ENCODE measurements around the gene PAK4.
"Not testable (repeated sequence)": the region's sequence is repeated elsewhere in the genome, so short reads cannot be mapped to it uniquely, and the experiment has no call there.

The PAK4 gene

GRCh38 chr19:39208175-39208795, 82.7 kb downstream of the PAK4 start:
- no peak for ATAC-seq (ENCODE audit: low read depth)
- H3K36me3 ChIP-seq (ENCODE audit: low read depth) = no peaks in the 10 kb centered on the region
- no peak overlapping the region for H3K4me3 ChIP-seq (ENCODE audit: severe bottlenecking)
- no peaks in the 10 kb centered on the region for H3K4me1 ChIP-seq (ENCODE audit: insufficient read depth, poor library complexity, severe bottlenecking)
- no peak for DNase-seq (ENCODE audit: low spot score)
- TF ChIP-seq CTCF (IDR thresholded peaks at IDR 0.05; ENCODE audit: poor library complexity, severe bottlenecking) = no peak
- no peak overlapping the region for H3K27ac ChIP-seq (ENCODE audit: poor library complexity, severe bottlenecking)
- no peaks in the 10 kb centered on the region for H3K9me3 ChIP-seq (ENCODE audit: severe bottlenecking)
- H3K27me3 ChIP-seq (ENCODE audit: insufficient read depth, poor library complexity, severe bottlenecking) = peaks cover 14% of the 10 kb centered on the region

GRCh38 chr19:39209196-39209595, 83.6 kb downstream of the PAK4 start:
- no peak overlapping the region for H3K4me3 ChIP-seq (ENCODE audit: severe bottlenecking)
- H3K9me3 ChIP-seq (ENCODE audit: severe bottlenecking) = no peaks in the 10 kb centered on the region
- DNase-seq (ENCODE audit: low spot score) (no peak), ATAC-seq (ENCODE audit: low read depth) (no peak)
- no peaks in the 10 kb centered on the region for H3K4me1 ChIP-seq (ENCODE audit: insufficient read depth, poor library complexity, severe bottlenecking)
- no peaks in the 10 kb centered on the region for H3K36me3 ChIP-seq (ENCODE audit: low read depth)
- H3K27me3 ChIP-seq (ENCODE audit: insufficient read depth, poor library complexity, severe bottlenecking) = peaks cover 4% of the 10 kb centered on the region
- no peak overlapping the region for H3K27ac ChIP-seq (ENCODE audit: poor library complexity, severe bottlenecking)
- no peak for TF ChIP-seq CTCF (IDR thresholded peaks at IDR 0.05; ENCODE audit: poor library complexity, severe bottlenecking)

- Histone ChIP-seq H3K4me3 (ENCODE audit: severe bottlenecking) (no peak overlapping the region), H3K27me3 (ENCODE audit: insufficient read depth, poor library complexity, severe bottlenecking) (no peaks in the 10 kb centered on the region), H3K27ac (ENCODE audit: poor library complexity, severe bottlenecking) (no peak overlapping the region), H3K36me3 (ENCODE audit: low read depth) (no peaks in the 10 kb centered on the region), H3K4me1 (ENCODE audit: insufficient read depth, poor library complexity, severe bottlenecking) (no peaks in the 10 kb centered on the region), H3K9me3 (ENCODE audit: severe bottlenecking) (no peaks in the 10 kb centered on the region)
- DNase-seq (ENCODE audit: low spot score) (no peak), ATAC-seq (ENCODE audit: low read depth) (no peak)
- TF ChIP-seq CTCF (IDR thresholded peaks at IDR 0.05; ENCODE audit: poor library complexity, severe bottlenecking) = no peak
These were observed 86.3 kb downstream of the PAK4 start for GRCh38 chr19:39211731-39212374.

GRCh38 chr19:39212375-39212742, 86.8 kb downstream of the PAK4 start:
- no peaks in the 10 kb centered on the region for H3K27me3 ChIP-seq (ENCODE audit: insufficient read depth, poor library complexity, severe bottlenecking)
- ATAC-seq (ENCODE audit: low read depth) (peak; percentile 36; the same call in 2 of the 3 replicates), DNase-seq (ENCODE audit: low spot score) (no peak)
- no peaks in the 10 kb centered on the region for H3K36me3 ChIP-seq (ENCODE audit: low read depth)
- no peaks in the 10 kb centered on the region for H3K9me3 ChIP-seq (ENCODE audit: severe bottlenecking)
- H3K4me1 ChIP-seq (ENCODE audit: insufficient read depth, poor library complexity, severe bottlenecking) = no peaks in the 10 kb centered on the region
- peak; percentile 32 for TF ChIP-seq CTCF (IDR thresholded peaks at IDR 0.05; ENCODE audit: poor library complexity, severe bottlenecking)
- no peak overlapping the region for H3K4me3 ChIP-seq (ENCODE audit: severe bottlenecking)
- no peak overlapping the region for H3K27ac ChIP-seq (ENCODE audit: poor library complexity, severe bottlenecking)

- not testable (repeated sequence) for H3K27ac ChIP-seq (ENCODE audit: poor library complexity, severe bottlenecking); DNase-seq (ENCODE audit: low spot score); ATAC-seq (ENCODE audit: low read depth); H3K4me1 ChIP-seq (ENCODE audit: insufficient read depth, poor library complexity, severe bottlenecking); H3K9me3 ChIP-seq (ENCODE audit: severe bottlenecking); H3K27me3 ChIP-seq (ENCODE audit: insufficient read depth, poor library complexity, severe bottlenecking); H3K36me3 ChIP-seq (ENCODE audit: low read depth); H3K4me3 ChIP-seq (ENCODE audit: severe bottlenecking)
These were observed 89.7 kb downstream of the PAK4 start for GRCh38 chr19:39215323-39215722.

Measured in RWPE2 (cell line).